ENCODE data around the gene CAPN10. TPM values are rescaled to one million over a fixed set of nuclear protein-coding genes. Genes with fewer than 3 reads are reported as not detected.

The CAPN10 gene
- total and polyA plus RNA-seq, 2 experiments from 2014 or later: 10.0 to 29.5 TPM

- Histone ChIP-seq H3K36me3 (ENCODE audit: low read depth) (no peaks in the 10 kb centered on the region; the same call in 1 of the 2 replicates), H3K4me3 (no peak overlapping the region), H3K27me3 (replicated peaks; ENCODE audit: insufficient read depth) (no peaks in the 10 kb centered on the region), H3F3A (ENCODE audit: insufficient read depth) (no peaks in the 10 kb centered on the region), H3K4me2 (ENCODE audit: unreplicated experiment) (no peak overlapping the region), H2AFZ (no peak overlapping the region), H4K20me1 (ENCODE audit: insufficient read depth) (no peaks in the 10 kb centered on the region), H3K9me3 (ENCODE audit: low read depth) (no peaks in the 10 kb centered on the region), H3K79me2 (ENCODE audit: insufficient read depth) (peaks cover 19% of the 10 kb centered on the region), H3K4me1 (ENCODE audit: insufficient read depth) (no peaks in the 10 kb centered on the region), H3K27ac (no peak overlapping the region), H3K9ac (no peak overlapping the region), H3K9me2 (ENCODE audit: insufficient read depth) (no peaks in the 10 kb centered on the region)
- WGBS, 2 experiments (ENCODE audit: low coverage in 1 of 2, low lambda C conversion rate in 2 of 2, missing lambda C conversion rate in 2 of 2): 79 to 83% methylated on average over 19 to 20 of the region's 20 CpGs
- no peak for TF ChIP-seq EZH2 (IDR thresholded peaks at IDR 0.05; ENCODE audit: insufficient read depth, poor library complexity, severe bottlenecking)
- TF ChIP-seq EZH2phosphoT487 (IDR thresholded peaks at IDR 0.05; ENCODE audit: insufficient read depth, low read depth): no peak
- in situ Hi-C loops (cut with MboI): no loop called here
- DNase-seq: no peak
Measured at GRCh38 chr2:240593026-240593702, 6.6 kb downstream of the CAPN10 start.

- H3F3A ChIP-seq (ENCODE audit: insufficient read depth): no peaks in the 10 kb centered on the region
- H3K27ac ChIP-seq: no peak overlapping the region
- in situ Hi-C loops (cut with MboI): no loop called here
- DNase-seq: no peak
- peaks cover 13% of the 10 kb centered on the region; the same call in 1 of the 2 replicates for H3K79me2 ChIP-seq (ENCODE audit: insufficient read depth)
- no peaks in the 10 kb centered on the region for H3K27me3 ChIP-seq (replicated peaks; ENCODE audit: insufficient read depth)
- no peaks in the 10 kb centered on the region; the same call in 1 of the 2 replicates for H3K36me3 ChIP-seq (ENCODE audit: low read depth)
- H3K4me1 ChIP-seq (ENCODE audit: insufficient read depth): no peaks in the 10 kb centered on the region
- no peak overlapping the region for H3K4me3 ChIP-seq
- no peaks in the 10 kb centered on the region for H3K9me3 ChIP-seq (ENCODE audit: low read depth)
- H4K20me1 ChIP-seq (ENCODE audit: insufficient read depth): no peaks in the 10 kb centered on the region
- 88% methylated on average over 19 of the region's 19 CpGs for WGBS, 2 experiments (ENCODE audit: low coverage in 1 of 2, low lambda C conversion rate in 2 of 2, missing lambda C conversion rate in 2 of 2)
- no peaks in the 10 kb centered on the region for H3K9me2 ChIP-seq (ENCODE audit: insufficient read depth)
- H3K9ac ChIP-seq: no peak overlapping the region
- TF ChIP-seq EZH2phosphoT487 (IDR thresholded peaks at IDR 0.05; ENCODE audit: insufficient read depth, low read depth): no peak
- no peak for TF ChIP-seq EZH2 (IDR thresholded peaks at IDR 0.05; ENCODE audit: insufficient read depth, poor library complexity, severe bottlenecking)
- no peak overlapping the region for H2AFZ ChIP-seq
- H3K4me2 ChIP-seq (ENCODE audit: unreplicated experiment): no peak overlapping the region
Measured at GRCh38 chr2:240593703-240594451, 7.3 kb downstream of the CAPN10 start.

- H3K79me2 ChIP-seq (ENCODE audit: insufficient read depth): peaks cover 4% of the 10 kb centered on the region; the same call in 1 of the 2 replicates
- in situ Hi-C loops (cut with MboI): no loop called here
- no peaks in the 10 kb centered on the region for H3K9me3 ChIP-seq (ENCODE audit: low read depth)
- no peaks in the 10 kb centered on the region for H4K20me1 ChIP-seq (ENCODE audit: insufficient read depth)
- no peaks in the 10 kb centered on the region for H3K4me1 ChIP-seq (ENCODE audit: insufficient read depth)
- TF ChIP-seq EZH2phosphoT487 (IDR thresholded peaks at IDR 0.05; ENCODE audit: insufficient read depth, low read depth) (no peak), EZH2 (IDR thresholded peaks at IDR 0.05; ENCODE audit: insufficient read depth, poor library complexity, severe bottlenecking) (no peak)
- no peaks in the 10 kb centered on the region; the same call in 1 of the 2 replicates for H3K36me3 ChIP-seq (ENCODE audit: low read depth)
- H3K27me3 ChIP-seq (replicated peaks; ENCODE audit: insufficient read depth): no peaks in the 10 kb centered on the region
- H3K4me3 ChIP-seq: no peak overlapping the region
- H3K4me2 ChIP-seq (ENCODE audit: unreplicated experiment): no peak overlapping the region
- H3K9me2 ChIP-seq (ENCODE audit: insufficient read depth): no peaks in the 10 kb centered on the region
- WGBS, 2 experiments (ENCODE audit: low coverage in 1 of 2, low lambda C conversion rate in 2 of 2, missing lambda C conversion rate in 2 of 2): 91 to 93% methylated on average over 31 to 32 of the region's 34 CpGs
- H3K27ac ChIP-seq: no peak overlapping the region
- no peak overlapping the region for H2AFZ ChIP-seq
- H3F3A ChIP-seq (ENCODE audit: insufficient read depth): no peaks in the 10 kb centered on the region
- no peak overlapping the region for H3K9ac ChIP-seq
- no peak for DNase-seq
Measured at GRCh38 chr2:240594511-240595380, 8.2 kb downstream of the CAPN10 start.

Data from GM23248 (cell line).